Suprapubic skin (tissue), 4 donors: Measurements from ENCODE around the gene PTPRJ. TPM values are rescaled to one million over a fixed set of nuclear protein-coding genes. Genes with fewer than 3 reads are reported as not detected.

Experiments
- DNase-seq, 2 donors: peaks; one replicate each; pipeline ENCODE4 v3.0.0-alpha.2; 2019; ENCODE audit warnings: low spot score in 2 of 2
- H3K27ac ChIP-seq: fragments of 200-600 bp; sonication (generic); one replicate; pipeline ENCODE4 v1.5.1; 2019
- H3K27me3 ChIP-seq: fragments of 200-600 bp; sonication (generic); one replicate; pipeline ENCODE4 v1.5.1; 2019
- H3K36me3 ChIP-seq: fragments of 200-600 bp; sonication (generic); one replicate; pipeline ENCODE4 v1.5.1; 2019
- H3K4me1 ChIP-seq: fragments of 200-600 bp; sonication (generic); one replicate; pipeline ENCODE4 v1.5.1; 2019
- H3K4me3 ChIP-seq: fragments of 200-600 bp; sonication (generic); one replicate; pipeline ENCODE4 v1.5.1; 2019; ENCODE audit warnings: mild to moderate bottlenecking
- H3K9me3 ChIP-seq: fragments of 200-600 bp; sonication (generic); one replicate; pipeline ENCODE4 v1.5.1; 2019
- CTCF ChIP-seq, 2 donors: fragments of 200-600 bp in 1 of 2; fragments of 450-650 bp in 1 of 2; sonication (generic) in 1 of 2; IDR thresholded peaks; one replicate each; pipeline ENCODE4 v1.5.1; 2016 to 2019; ENCODE audit warnings: antibody characterized with exemption in 2 of 2, mild to moderate bottlenecking in 1 of 2, moderate library complexity in 1 of 2
- EP300 ChIP-seq: sonication (generic); formaldehyde crosslinking; IDR thresholded peaks from one replicate; pipeline ENCODE4 v1.6.1; 2017; ENCODE audit warnings: antibody characterized with exemption
- POLR2A ChIP-seq, 2 donors: fragments of 450-650 bp; IDR thresholded peaks; one replicate each; pipeline ENCODE4 v1.6.1; 2017; ENCODE audit warnings: antibody characterized with exemption in 2 of 2, mild to moderate bottlenecking in 2 of 2, moderate library complexity in 2 of 2
- POLR2AphosphoS5 ChIP-seq, 3 donors: sonication (generic); formaldehyde crosslinking; IDR thresholded peaks; one replicate each; pipeline ENCODE4 v1.6.1; 2017; ENCODE audit warnings: antibody characterized with exemption in 3 of 3
- WGBS: methylation state at CpG from one replicate; pipeline ENCODE4 v1.1.5; 2018; 5-methylcytosine and 5-hydroxymethylcytosine counted together
- total RNA-seq, 4 donors: library from RNA; depleted of rRNA; stranded (reverse); fragments of >200 nt; gene quantifications; one replicate each; pipeline ENCODE4 v1.1.0, GENCODE V29; 2016

The PTPRJ gene
- total RNA-seq, 4 donors from 2014 or later = 4.0 to 15.5 (median 13.1) TPM

DNA sequence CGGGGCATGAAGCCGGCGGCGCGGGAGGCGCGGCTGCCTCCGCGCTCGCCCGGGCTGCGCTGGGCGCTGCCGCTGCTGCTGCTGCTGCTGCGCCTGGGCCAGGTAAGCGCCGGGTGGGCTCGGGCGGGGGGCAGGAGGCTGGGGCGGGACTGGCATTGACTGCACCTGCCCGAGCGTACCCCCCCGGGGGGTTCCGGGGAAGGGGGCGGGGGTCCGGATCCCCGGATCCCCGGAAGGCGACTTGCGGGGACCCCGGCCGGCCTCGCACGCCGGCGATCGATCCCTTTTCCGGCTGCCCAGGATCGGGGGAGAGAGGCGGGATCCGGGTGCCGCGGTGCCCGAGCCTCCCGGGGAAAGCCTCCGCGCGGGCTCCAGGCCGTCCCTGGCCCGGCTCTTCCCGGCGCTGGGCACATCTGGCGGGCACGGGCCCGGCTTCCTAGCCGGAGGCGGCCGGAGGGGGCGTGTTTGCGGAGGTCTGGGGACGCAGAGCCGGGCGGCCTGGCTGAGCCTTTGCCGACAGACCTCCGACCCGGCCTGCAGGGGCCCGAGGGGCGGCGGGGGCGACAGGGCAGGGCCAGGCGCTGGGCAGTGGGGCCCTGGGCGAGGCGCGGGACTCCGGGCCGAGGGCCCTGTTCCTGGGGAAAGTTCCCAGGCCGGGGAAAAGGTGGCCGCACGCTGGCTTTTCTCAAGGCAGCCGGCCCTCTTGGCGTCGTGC is 705 bp downstream of the PTPRJ start:
- H3K4me3 ChIP-seq = peak overlapping the region; percentile 88
- H3K27me3 ChIP-seq = no peaks in the 10 kb centered on the region
- no peaks in the 10 kb centered on the region for H3K9me3 ChIP-seq
- under 1% methylated on average over 25 of the region's 82 CpGs for WGBS
- peak in 1 of 2 donors; percentile 68 for DNase-seq
- peaks cover 19% of the 10 kb centered on the region for H3K4me1 ChIP-seq
- no peak for TF ChIP-seq CTCF (IDR thresholded peaks at IDR 0.05)
- no peak for TF ChIP-seq POLR2A (IDR thresholded peaks at IDR 0.05)
- TF ChIP-seq POLR2AphosphoS5 (IDR thresholded peaks at IDR 0.05) = no peak
- TF ChIP-seq EP300 = no peak
- peak overlapping the region; percentile 71 for H3K27ac ChIP-seq
- H3K36me3 ChIP-seq = no peaks in the 10 kb centered on the region

GRCh38 chr11:47981667-47982404 is 1.5 kb downstream of the PTPRJ start:
- WGBS = 34% methylated on average over 12 of the region's 17 CpGs
- H3K27ac ChIP-seq = no peak overlapping the region
- no peaks in the 10 kb centered on the region for H3K9me3 ChIP-seq
- H3K4me3 ChIP-seq = peak overlapping the region; percentile 88
- no peaks in the 10 kb centered on the region for H3K36me3 ChIP-seq
- peaks cover 19% of the 10 kb centered on the region for H3K4me1 ChIP-seq
- DNase-seq = peak in 1 of 2 donors; percentile 64
- no peaks in the 10 kb centered on the region for H3K27me3 ChIP-seq
- no peak for TF ChIP-seq POLR2AphosphoS5 (IDR thresholded peaks at IDR 0.05)

GRCh38 chr11:47982616-47983015 is 2.3 kb downstream of the PTPRJ start:
- Histone ChIP-seq H3K27ac (no peak overlapping the region), H3K27me3 (no peaks in the 10 kb centered on the region), H3K9me3 (no peaks in the 10 kb centered on the region), H3K4me3 (no peak overlapping the region), H3K4me1 (peaks cover 19% of the 10 kb centered on the region), H3K36me3 (no peaks in the 10 kb centered on the region)
- no peak for TF ChIP-seq EP300
- TF ChIP-seq CTCF (IDR thresholded peaks at IDR 0.05) = no peak
- TF ChIP-seq POLR2AphosphoS5 (IDR thresholded peaks at IDR 0.05) = no peak
- no peak for TF ChIP-seq POLR2A (IDR thresholded peaks at IDR 0.05)
- no peak for DNase-seq

GRCh38 chr11:47983464-47984397 is 3.4 kb downstream of the PTPRJ start:
- no peaks in the 10 kb centered on the region for H3K27me3 ChIP-seq
- 79% methylated on average over 10 of the region's 10 CpGs for WGBS
- peaks cover 19% of the 10 kb centered on the region for H3K4me1 ChIP-seq
- TF ChIP-seq POLR2AphosphoS5 (IDR thresholded peaks at IDR 0.05) (no peak), CTCF (IDR thresholded peaks at IDR 0.05) (no peak), EP300 (no peak), POLR2A (IDR thresholded peaks at IDR 0.05) (no peak)
- H3K9me3 ChIP-seq = no peaks in the 10 kb centered on the region
- no peak overlapping the region for H3K27ac ChIP-seq
- H3K4me3 ChIP-seq = no peak overlapping the region
- no peak for DNase-seq
- H3K36me3 ChIP-seq = no peaks in the 10 kb centered on the region

- no peaks in the 10 kb centered on the region for H3K27me3 ChIP-seq
- no peak overlapping the region for H3K4me3 ChIP-seq
- H3K9me3 ChIP-seq = no peaks in the 10 kb centered on the region
- H3K4me1 ChIP-seq = peaks cover 17% of the 10 kb centered on the region
- 98% methylated on average over 5 of the region's 5 CpGs for WGBS
- no peak overlapping the region for H3K27ac ChIP-seq
- H3K36me3 ChIP-seq = no peaks in the 10 kb centered on the region
- TF ChIP-seq CTCF (IDR thresholded peaks at IDR 0.05) (no peak), POLR2AphosphoS5 (IDR thresholded peaks at IDR 0.05) (no peak), EP300 (no peak), POLR2A (IDR thresholded peaks at IDR 0.05) (no peak)
- no peak for DNase-seq
Observed at GRCh38 chr11:47986219-47986618, 5.9 kb downstream of the PTPRJ start.
